HG03457 (cell line): ENCODE results near the gene ITGA7.

Experiments
- ATAC-seq: cut with Tn5 transposase; IDR thresholded peaks from one replicate; pipeline ENCODE4 v1.9.1; 2021; ENCODE audit warnings: moderate number of reproducible peaks; ENCODE audit not compliant: unreplicated experiment

ITGA7 gene

DNA sequence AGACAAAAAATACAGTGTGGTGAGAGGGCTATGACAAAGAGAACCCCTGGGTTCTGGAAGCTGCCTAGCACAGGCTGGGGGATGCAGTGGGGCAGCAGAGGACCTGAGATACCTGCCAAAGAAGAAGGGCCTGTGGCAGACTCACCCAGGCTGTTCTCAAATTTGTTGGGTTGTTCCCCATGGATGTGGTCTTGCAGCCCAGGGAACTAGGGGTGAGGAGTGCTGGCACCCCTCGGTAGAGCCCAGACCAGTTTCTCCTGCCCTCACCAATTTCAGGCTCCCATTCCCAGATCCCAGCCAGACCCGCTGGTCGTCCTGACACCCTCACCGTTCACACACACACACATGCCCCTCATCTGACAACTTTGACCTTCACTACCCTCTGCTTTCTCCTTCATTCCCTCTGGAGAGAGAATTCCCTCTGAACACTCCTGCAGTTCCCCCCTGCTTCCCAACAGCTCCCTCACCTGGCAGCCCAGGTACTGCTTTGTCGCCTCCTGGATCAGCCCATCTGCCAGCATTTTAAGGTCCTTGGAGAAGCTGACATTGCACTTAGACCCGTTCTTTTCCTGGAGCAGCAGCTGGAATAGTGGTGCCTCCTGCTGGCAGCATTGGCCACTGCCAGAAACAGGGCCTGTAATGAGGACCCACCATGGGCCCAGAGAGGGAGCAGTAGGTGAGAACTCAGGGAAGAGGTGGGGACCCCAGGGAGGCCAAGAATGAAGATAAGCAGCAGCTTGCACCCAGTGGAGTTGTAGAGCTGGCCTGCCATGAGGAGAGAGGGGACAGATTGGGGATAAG is 29.3 kb upstream of the ITGA7 start:
- no peak for ATAC-seq

DNA sequence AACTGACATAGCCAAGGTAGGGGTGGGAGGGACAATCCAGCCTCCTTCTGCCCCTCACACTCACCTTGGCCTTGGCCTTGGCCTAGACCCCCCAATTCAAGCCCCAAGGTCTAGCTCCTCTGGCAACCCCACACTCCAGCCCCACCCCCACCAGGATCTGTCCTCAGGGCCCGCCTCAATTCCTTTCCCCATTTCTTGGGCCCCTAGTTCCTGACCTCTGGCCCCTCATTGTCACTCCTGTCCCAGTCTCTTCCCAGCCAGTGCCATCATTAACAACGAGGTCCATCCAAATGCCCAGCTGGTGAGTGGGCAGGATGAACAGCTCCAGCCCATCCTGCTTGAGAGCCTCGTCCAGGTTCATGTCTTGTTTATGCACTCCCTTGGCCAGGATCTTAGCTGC is 28.4 kb upstream of the ITGA7 start:
- ATAC-seq, result no peak

DNA sequence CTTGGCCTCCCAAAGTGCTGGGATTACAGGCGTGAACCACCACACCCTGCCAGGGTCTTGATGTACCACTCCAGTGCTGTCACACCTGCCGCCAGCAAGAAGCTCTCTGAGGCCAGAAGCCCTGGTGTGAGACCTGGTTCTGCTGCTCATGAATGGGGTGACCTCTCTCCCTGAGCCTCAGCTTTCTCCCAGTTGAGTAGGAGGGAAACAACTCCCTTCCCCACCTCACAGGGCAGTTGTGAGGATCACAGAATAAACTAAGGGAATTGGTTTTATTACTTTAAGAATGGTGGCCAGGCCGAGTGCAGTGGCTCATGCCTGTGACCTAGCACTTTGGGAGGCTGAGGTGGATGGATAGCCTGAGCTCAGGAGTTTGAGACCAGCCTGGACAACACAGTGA is 26.9 kb upstream of the ITGA7 start:
- no peak for ATAC-seq

DNA sequence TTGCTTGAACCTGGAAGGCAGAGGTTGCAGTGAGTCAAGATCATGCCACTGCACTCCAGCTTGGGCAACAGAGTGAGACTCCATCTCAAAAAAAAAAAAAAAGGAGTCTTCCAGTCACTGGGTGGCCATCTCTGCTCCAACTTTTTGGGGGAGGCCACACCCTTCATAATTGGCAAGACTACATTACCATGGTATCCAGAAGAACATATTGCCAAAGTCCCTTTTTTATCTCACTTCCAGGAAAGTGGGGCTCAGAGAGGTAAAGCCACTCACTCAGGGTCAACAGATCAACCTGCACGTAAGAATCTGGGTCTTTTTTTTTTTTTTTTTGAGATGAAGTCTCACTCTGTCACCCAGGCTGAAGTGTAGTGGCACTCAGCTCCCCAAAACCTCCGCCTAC is 26.2 kb upstream of the ITGA7 start:
- no peak for ATAC-seq

DNA sequence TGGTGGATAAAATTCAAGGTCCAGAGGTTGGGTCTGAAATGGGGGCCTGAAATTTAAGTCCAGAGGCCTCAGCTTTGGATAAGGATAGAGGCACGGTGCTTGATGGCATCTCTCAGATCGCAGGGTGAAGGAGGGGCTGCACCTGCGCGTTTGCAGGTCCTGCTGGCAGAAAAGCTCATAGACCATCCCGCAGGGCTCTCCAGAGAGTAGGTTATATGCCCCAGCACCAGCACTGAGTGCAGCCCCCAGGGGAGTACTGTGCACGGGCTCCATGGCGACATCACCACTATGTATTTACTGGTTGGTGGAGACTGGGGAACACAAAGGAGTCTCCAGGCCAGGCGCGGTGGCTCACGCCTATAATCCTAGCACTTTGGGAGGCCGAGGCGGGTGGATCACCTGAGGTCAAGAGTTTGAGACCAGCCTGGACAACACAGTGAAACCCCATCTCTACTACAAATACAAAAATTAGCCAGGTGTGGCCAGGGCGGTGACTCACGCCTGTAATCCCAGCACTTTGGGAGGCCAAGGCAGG is 25.4 kb upstream of the ITGA7 start:
- no peak for ATAC-seq

DNA sequence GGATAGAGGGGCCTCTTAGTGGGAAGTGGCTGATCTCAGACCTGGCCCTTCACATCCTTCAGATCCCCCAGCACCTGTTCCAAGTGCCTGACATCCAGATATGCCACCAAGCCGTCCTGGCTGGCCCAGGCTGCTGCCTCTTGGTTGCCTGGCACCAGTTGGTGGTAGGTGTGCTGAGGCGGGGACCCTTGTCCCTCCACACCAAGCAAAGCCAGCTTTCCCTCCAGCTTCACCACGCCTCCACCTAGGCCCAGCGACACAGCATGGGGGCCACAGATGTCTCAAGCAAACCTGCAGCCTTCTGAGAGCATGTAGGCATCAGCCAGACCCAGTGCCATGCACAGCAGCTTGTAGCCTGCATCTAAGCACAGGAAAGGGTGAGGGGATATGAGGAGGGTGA is 24.6 kb upstream of the ITGA7 start:
- no peak for ATAC-seq

DNA sequence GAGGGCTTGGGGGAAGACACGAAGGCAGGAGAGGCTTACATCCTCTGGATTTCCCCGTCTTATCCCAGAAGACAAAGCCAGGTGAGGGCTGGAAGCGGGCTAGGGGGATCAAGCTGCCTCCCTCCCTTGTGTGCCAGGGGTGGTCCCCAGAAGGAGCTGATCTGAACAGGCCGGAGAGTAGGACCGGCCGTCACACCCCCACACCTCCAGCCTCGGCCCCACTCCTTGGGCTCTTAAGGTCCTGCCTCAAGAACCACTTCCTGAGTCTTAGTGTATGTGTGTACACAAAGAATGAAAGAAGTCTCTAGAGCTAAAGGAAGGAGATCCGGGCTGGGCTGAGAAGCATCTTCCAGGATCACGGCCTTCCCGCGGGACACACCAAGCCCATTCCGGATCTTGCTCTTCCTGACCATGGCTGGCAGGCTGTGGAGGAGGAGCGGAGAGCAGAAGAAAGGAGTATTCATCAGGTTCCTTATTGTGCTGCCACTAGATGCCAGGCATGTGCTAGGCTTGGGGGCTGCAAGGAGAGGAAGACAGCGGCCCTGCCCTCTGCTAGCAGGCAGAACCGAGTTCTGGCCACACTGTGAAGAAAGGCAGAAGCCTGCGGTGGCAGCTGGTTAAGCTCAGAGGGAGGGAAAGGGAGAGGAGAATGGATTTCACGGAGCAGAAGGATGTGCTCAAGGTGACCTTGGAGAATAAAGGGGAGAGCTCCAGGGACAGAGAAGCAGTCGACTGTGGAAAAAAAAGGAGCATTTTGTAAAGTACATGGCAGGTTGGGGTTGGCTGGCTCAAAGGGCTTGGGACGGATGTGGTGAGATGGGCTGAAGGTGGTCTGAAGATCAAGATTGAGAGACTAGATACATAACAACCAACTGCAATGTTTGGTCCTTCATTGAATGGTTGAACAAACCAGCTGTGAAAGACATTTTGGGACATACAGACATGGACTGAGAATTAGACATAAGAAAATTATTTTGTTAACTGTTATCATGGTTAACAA is 22.4 kb upstream of the ITGA7 start:
- ATAC-seq, result peak; percentile 35

DNA sequence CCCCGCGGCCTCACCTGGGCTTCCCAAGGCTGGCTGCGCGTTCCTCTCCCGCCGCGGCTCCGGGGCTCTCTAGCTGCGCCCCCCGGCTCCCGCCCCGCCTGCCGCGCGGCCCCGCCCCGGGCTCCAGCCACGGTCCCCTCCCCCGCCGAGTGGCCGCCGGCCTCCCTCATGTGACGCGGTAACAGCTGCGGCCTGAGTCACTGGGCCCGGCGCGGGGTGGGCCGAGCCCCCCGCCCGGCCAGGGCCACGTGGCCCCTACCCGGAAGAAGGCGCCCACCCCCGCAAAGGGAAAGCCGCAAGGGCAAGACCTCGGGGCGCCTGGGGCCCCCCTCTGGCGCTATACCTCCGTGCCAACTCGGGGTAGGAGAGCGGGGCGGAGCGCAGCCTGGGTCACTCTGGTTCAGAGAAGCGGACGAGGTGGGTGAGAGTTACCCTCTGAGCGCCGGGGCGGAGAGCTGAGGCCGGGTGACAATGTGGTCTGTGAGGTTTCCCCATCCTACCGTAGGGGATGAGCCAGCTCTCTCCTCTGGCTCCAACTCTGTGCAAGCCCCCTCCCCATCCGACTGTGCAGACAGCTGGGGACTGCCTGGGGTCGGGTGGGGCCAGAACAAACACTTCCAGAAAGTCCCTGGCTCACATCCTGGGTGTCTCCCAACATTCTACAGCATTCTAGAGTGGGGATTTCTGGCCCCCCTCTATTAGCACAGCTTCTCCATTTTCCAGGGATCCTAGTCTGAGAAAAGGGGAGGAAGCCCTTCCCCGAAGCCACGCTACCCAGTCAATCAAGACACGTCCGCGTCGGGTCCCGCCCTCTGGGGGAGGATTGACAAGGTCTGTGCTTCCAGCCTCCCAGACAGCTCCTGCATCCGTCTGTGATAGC is 21.5 kb upstream of the ITGA7 start, which contains the start of gene CD63:
TSS of gene CD63 (minus strand) at position 71 of the 880 bp plus-strand sequence. CDS start 668 bp downstream, outside the sequence.
- peak; percentile 53 for ATAC-seq

DNA sequence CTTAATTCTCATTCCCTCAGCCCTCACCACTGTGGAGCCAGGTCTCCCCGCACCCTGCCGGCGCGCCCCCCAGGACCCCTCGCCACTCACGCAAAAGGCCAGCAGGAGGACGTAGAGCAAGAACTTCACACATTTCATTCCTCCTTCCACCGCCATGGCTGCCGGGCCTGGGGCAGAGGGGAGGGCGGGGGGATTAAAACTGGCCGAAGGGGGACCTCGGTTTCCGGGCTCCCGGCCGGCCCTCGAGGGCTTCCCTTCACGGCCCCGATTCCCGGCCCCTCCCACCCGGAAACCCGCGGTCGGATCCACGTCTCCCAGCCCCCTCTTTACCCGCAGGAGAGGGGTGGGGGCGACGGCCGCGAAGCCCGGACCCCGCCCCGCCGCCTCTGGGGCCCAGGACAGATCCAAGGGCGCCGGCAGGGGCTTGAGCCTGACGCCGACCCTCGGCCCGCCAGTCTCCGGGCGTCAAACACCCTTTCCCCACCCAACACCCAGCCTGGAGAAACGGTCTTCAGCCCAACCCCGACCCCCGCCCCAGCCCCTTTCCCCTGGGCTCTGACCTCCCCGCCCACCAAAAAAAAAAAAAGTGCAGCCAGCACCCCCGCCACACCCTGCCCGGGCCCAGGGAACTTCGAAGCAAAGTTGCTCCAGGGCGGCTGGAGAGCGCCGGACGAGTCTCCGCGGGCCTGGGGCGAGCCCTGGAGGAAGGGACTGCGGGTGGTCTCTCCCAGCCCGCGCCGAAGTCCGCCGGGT is 20.7 kb upstream of the ITGA7 start:
- ATAC-seq, result peak; percentile 20

DNA sequence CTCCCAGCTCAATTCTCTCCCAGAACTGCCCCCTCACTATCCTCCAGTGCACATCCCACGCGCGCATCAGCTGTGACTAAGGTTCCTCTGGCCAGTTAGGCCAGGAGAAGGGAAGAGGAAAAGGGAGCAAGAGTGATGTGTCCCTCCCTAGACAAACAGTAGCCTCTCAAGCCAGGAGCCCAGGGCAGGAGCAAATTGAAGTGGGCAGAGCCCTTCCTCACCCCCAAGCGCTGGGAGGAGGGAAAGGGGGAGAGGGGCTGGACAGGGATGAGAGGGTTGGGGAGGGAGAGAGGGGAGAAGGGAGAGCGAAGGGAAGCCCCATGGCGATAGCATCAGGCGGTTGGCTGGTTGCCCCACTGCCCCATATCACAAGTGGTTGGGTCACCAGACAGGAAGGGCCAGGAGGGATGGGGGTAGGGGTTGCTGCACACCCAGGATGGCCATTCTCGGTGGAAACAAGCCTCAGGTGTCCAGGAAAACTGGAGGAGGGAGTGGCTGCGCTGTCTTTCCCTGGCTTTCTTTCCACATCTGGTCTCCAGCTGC is 20.0 kb upstream of the ITGA7 start:
- ATAC-seq, result no peak

DNA sequence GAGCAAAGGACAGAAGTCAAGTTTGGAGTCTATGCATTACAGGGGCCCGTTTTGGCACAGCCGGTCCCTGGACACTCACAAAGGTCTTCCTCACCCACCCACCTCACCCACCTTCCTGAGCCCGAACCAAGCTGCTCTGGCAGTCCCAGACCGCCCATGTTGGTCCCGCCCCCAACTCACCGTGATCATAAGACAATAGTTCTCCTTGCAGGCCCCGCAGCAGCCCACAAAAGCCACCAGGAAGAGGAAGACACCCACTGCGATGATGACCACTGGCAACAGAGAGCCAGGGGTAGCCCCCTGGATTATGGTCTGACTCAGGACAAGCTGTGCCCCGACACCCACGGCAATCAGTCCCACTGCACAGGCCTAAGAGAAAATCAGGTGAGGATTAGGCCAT is 19.3 kb upstream of the ITGA7 start:
- no peak for ATAC-seq

DNA sequence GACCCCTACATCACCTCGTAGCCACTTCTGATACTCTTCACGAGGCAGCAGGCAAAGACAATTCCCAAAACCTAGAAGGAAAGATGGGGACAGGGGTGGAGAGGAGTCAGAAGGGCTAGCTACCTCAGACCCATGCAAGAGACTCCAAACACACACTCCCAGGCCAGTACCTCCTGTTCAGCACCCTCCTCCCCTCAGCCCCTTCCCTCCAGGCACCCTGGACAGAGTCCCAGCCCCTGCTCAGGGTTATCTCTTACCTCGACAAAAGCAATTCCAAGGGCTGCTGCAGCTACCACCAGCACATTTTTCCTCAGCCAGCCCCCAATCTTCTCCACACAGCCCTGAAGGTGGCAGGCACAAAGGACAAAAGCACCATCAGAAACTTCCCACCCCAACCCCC is 17.9 kb upstream of the ITGA7 start:
- no peak for ATAC-seq

DNA sequence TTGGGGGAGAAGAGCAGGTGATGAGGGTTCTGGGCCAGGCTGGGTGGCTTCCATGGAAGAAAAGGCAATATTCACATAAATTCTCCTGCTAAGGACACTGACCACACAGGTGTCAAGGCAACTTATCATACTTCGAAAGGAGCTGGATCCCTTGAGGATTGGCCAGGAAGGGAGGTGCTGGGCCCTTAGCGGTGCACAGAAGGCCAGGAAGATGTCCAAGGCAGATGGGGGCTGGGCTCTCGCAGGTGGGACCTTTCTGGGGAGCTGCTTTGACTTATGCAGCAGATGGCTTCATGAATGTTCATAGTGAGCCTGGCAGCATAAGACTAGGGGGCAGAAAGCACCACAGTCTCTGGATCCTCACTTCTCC is 17.2 kb upstream of the ITGA7 start:
- no peak for ATAC-seq

DNA sequence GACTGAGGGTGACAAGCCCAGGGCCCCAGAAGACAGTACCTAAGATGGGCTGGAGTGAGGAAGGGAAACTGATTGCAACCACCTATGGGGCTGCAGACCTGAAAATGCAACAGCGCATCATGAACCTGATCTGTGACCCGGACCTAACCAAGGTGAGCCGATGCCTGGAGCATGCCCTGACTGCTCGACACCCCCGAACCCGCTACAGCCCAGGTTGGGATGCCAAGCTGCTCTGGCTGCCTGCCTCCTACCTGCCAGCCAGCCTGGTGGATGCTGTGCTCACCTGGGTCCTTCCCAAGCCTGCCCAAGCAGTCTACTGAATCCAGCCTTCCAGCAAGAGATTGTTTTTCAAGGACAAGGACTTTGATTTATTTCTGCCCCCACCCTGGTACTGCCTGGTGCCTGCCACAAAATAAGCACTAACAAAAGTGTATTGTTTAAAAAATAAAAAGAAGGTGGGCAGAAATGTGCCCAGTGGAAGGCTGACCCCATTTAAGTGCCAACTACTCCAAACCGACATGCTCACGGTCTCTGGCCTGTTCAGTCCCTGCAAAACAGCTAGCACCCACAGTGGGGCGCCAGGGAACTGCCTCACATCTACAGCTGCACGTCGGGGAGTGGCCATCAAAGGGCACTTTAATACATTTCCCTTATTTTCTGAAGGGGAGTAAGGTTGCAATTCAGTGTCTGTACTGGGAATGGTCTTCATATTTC is 16.7 kb upstream of the ITGA7 start:
- no peak for ATAC-seq

DNA sequence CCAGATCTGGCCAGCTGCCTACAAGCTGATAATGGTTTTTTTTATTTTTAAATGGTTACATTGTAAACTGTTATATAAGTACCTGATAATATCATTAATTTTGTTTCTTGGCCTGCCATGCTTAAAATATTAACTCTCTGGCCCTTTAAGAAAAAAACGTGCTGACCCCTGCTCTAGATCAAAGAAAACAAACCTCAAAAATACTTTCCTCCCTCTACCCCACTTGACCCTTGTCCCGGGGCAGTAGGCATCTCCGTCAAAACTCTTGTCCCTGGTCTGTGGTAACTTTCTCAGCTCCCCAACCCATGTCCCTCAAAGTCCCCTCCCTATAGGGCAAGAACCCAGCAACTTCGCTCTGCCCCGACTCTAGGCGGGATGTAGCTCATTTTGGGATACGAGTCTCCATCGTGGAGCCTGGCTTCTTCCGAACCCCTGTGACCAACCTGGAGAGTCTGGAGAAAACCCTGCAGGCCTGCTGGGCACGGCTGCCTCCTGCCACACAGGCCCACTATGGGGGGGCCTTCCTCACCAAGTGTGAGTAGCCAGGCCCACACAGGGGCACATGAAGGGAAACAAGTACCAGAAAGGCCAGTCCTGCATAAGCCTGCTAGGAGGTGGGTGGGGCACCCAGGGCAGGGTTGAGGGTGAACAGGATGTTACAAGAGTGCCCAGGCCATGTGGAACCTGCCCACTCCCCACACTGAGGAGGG is 16.0 kb upstream of the ITGA7 start:
- no peak for ATAC-seq

DNA sequence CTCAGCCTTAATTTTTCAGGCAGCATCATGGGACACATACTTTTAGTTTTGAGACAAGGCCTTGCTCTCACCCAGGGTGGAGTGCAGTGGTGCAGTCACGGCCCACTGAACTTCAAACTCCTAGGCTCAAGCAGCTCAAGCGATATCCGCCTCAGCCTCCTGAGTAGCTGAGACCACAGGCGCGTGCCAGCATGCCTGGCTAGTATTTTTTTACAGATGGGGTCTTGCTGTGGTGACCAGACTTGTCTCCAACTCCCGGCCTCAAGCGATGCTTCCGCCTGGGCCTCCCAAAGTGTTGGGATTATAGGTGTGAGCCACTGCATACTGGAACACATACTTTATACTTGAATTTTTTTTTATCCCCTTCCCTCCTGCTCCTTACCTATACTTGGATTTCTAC is 15.2 kb upstream of the ITGA7 start:
- no peak for ATAC-seq

DNA sequence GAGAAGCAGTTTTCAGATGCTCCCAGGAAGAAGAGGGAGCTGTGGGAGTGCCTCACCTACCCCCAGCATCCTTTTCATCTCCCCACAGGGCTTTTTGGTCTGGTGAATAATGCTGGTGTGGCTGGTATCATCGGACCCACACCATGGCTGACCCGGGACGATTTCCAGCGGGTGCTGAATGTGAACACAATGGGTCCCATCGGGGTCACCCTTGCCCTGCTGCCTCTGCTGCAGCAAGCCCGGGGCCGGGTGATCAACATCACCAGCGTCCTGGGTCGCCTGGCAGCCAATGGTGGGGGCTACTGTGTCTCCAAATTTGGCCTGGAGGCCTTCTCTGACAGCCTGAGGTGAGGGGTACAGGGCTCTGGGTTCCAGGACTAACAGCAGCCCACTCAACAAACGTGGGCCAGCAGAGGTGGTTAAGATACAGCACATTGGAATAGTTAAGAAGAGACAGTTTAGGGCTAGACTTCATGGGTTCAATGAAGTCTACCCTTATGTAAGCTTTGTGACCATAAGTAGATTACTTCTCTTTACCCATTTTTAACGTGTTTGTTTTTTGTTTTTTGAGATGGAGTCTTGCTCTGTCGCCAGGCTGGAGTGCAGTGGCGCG is 14.0 kb upstream of the ITGA7 start:
- ATAC-seq, result no peak

DNA sequence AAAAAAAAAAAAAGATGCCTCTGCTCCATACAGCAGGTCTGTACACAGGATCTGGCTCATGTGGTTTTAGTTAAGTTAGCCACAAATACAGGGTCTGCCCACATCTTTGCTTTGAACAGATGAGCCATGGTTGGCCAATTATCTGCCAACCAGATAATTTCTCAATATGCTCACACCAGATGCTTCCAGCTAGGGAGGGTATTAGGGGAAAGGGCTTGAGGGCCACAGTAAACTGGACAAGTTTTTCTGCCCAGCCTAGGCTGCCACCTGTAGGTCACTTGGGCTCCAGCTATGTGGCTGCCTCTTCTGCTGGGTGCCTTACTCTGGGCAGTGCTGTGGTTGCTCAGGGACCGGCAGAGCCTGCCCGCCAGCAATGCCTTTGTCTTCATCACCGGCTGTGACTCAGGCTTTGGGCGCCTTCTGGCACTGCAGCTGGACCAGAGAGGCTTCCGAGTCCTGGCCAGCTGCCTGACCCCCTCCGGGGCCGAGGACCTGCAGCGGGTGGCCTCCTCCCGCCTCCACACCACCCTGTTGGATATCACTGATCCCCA is 13.3 kb upstream of the ITGA7 start:
- ATAC-seq, result no peak
